Hematopoietic multipotent progenitor cell treated with erythropoietin and hydrocortisone succinate and interleukin-3 and kit ligand, for 15 days (in vitro differentiated cells): ENCODE measurements around the gene RGS10.
A peak's percentile ranks its signal among the peaks of the same experiment; 100 is the strongest.
"Not testable (repeated sequence)": the region's sequence is repeated elsewhere in the genome, so short reads cannot be mapped to it uniquely, and the experiment has no call there.

Experiments
- DNase-seq: peaks from one replicate; pipeline ENCODE4 v3.0.0-alpha.2; 2015; ENCODE audit warnings: low spot score

The RGS10 gene

DNA sequence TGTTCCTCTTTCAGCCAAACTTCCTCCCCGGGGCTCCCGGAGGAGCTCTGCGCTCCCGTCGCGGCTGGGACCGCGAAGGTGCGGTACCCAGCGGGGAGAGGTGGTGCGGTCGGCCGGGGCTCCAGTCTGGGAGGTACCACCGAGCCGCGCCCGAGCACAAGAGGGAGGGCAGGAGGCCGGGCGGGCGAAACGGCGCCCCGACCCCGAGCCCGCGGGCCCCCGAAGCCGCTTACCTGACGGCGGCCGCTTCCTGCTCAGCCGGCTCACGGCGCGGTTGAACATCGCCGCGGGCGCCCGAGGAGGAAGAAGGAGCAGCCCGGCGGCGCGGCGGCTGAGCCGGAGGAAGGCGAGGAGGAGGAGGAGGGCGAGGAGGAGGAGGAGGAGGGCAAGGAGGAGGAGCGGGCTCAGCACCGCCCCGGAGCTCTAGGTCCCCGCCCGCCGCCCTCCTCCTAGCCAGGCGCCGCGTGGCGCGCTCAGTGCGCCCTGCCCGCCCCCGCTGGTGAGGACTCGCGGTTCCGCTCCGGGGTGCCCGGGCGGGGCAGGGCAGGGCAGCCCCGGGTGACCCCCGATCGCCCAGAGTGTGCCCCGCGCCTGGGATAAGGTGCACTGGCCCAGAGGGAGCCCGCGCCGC lies at the start of gene RGS10:
Gene RGS10, minus strand, starts transcription at position 363 of the 631 bp plus-strand sequence. Its CDS starts 81 bp downstream, at position 282.
- DNase-seq: peak; percentile 84

DNA sequence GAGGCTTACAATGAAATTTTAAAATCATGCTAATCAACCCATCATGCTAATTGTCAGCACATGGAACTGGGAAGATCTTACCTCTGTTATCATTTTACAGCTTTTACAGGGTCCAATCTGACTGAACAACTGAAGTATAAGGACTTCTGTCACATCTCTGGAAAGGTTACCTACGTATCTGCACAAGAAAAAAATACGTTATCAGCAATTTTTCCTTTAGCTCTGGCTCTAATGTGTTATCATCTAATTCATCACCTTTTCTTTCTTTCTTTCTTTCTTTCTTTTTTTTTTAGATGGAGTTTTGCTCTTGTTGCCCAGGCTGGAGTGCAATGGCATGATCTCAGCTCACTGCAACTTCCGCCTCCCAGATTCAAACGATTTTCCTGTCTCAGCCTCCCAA lies 45.6 kb upstream of the RGS10 start:
- no peak for DNase-seq

- DNase-seq: no peak
These were observed 35.8 kb upstream of the RGS10 start for GRCh38 chr10:119578355-119578754.

DNA sequence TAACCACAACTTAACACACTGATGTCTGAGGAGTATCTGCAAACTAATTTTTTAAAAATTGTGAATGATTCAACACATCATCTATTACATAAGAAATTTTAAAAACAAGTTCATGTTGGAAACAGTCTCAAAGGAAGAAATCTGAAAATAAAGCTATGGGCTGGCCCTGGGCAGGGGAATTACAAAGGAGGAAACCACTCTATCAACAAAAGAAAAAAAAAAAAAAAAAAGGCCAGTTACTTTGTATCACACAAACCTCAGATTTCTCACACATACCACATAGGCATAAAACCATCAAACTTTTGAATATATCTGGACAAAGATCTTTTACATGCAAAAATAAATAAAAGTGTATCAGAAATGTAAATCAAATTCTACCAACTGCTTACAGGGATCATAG lies 33.5 kb upstream of the RGS10 start:
- no peak for DNase-seq

GRCh38 chr10:119575506-119575905 lies 33.0 kb upstream of the RGS10 start:
- no peak for DNase-seq

- DNase-seq: no peak
These were observed 25.5 kb upstream of the RGS10 start for GRCh38 chr10:119567978-119568377.

DNA sequence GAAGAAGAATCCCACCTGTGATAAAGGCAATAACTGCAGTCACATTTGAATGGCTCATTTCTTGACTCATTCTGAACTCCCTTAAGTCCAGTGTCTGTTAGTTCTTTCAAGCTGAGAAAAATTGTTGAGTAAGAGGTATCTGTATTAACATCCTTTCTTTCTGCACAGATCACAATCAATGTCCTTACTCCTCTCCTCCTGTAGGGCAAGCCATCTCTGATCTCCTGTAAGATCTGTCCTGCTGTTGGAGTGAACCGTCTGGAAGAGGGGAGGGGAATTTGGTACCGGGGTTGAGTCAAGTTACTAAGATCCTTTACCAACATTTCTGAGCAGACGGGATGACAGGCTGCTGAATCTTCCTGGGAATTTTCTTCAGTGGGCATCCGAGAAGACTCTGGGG lies 19.6 kb upstream of the RGS10 start:
- DNase-seq: no peak

- DNase-seq: not testable (repeated sequence)
These were observed 17.0 kb upstream of the RGS10 start for GRCh38 chr10:119559511-119559910.

- peak; percentile 60 for DNase-seq
These were observed 13.6 kb upstream of the RGS10 start for GRCh38 chr10:119556081-119556480.

DNA sequence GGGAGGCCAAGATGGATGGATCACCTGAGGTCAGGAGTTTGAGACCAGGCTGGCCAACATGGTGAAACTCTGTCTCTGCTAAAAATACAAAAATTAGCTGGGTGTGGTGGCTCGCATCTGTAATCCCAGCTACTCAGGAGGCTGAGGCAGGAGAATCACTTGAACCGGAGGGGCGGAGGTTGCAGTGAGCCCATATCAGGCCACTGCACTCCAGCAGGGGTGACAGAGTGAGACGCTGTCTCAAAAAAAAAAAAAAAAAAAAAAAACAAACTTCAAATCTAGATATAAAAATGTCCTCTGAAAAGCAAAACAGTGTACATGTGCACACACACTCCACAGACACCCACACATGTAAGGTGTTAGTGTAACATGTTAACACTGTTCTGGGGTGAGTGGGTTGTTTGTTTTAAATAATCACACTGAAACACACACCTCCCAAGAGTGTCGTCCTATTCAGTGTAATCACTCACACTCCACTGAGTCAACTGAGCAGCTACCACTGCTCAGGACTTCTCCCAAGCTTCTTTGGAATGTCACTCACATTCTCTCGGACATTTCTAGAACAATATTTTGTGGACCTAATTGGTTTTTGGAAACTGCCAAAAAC lies 12.8 kb upstream of the RGS10 start:
- peak; percentile 66 for DNase-seq

DNA sequence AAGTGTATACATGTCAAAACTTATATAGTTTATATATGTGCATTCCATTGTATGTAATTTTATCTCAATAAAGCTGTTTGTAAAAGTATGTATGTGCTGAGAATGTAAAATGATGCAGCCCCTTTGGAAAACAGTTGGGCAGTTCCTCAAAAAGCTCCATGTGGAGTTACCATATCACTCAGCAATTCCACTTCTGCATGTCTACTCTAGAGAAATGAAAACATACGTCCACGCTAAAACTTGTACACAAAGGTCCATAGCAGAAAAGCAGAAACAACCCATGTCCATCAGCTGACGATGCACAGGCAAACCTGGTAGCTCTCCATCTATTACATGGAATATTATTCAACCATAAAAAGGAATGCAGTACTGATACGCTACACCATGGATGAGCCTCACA lies 8.3 kb upstream of the RGS10 start:
- DNase-seq: no peak

GRCh38 chr10:119549247-119549999 lies 6.9 kb upstream of the RGS10 start:
- DNase-seq: no peak

GRCh38 chr10:119546009-119546408 lies 3.5 kb upstream of the RGS10 start:
- DNase-seq: no peak

DNA sequence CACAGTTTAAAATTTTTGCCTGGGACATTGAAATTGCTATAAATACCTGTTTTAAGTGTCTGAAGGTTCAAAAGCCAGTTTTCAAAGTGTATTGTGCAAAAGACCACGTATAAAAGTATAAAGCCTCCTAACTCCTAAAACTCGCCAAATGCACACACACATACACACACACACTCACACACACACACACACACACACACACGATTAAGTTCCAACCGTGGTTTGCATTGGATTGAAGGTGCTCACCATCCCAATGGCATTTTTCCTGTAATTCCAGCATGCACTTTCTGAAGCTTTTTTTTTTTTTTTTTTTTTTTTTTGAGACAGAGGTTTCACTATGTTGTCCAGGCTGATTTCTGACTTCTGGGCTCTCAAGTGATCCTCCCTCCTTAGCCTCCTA lies 2.8 kb upstream of the RGS10 start:
- DNase-seq: no peak

- DNase-seq: no peak
These were observed 1.5 kb upstream of the RGS10 start for GRCh38 chr10:119543814-119544642.

- DNase-seq: peak; percentile 57
These were observed 682 bp upstream of the RGS10 start for GRCh38 chr10:119542988-119543813.

DNA sequence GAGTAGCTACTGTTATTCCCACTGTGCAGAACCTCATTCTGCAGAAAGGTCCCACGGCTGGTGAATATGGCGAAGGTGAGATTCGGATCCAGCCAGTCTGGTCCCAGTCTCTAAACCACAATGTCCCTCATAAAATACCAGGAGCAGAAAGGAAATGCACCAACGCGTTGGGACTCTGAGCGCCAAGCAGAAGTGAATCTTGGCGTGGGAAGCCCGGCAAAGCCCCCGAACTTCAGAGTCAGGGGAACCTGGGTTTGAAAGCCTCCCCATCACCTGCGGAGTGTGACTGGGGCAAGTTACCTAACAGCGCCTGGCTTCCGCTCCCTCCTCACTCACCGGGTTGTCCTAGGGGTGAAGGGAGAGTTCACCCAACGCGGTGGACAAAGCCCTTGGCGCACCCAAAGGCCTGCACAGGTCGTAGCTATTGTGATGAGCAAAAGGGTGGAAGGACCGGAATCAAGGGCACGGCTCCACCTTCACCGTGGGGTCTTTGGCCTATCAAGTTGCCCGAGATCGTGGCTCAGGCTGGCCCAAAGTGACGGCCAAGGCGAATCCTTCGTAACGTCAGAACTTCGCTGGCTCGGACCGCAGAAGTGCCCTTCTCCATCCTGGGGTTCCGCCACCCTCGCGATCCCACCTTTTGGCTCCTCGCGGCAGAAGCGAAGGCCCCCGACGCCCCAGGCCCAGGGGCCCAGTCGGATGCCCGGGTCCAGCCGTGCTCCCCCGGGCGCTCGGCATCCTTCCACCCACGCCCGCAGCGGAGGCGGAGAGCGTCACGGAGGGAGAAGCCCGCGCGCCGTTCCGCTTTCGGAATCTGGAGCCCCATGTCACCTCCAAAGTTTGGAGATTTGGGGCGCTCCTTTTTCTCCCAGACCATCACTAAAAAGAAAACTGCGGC lies 811 bp downstream of the RGS10 start:
- peak; percentile 42 for DNase-seq

DNA sequence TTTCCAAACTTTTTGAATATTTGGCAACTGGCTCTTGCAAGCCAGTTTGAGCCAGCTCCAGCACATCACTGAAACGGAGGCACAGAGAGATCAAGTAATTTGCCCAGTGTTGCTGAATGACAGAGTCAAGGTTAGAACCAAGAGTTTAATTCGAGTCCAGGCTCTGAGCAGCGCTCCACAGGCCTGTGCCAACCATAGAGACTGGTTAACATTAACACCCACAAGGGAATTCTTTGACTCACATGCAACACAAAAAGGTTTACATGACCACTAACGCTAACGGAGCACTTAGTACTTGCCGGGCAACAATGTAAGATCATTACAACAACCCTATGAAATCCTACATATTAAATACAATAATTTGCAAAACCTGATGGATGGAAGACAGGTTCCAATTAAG lies 1.5 kb downstream of the RGS10 start:
- DNase-seq: no peak

DNA sequence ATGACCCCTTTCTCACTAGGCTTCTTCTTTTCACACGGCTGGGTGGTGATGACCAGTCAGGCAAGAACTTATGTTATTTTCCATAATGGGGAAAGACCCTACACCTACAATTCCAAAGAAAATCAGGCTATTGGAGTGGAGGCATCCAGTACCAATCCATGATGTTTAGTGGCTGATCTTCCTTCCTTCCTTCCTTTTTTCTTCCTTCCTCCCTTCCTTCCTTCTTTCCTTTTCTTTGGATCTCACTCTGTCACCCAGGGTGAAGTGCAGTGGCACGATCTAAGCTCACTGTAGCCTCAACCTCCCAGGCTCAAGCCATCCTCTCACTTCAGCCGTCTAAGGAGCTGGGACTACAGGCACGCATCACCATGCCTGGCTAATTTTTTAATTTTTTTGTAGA lies 2.5 kb downstream of the RGS10 start:
- no peak for DNase-seq

GRCh38 chr10:119539359-119539825 lies 3.1 kb downstream of the RGS10 start:
- DNase-seq: peak; percentile 43
